Activated naive CD8-positive, alpha-beta T cell (primary cell): ENCODE results near the gene GBP2.
"Not testable (repeated sequence)": the region's sequence is repeated elsewhere in the genome, so short reads cannot be mapped to it uniquely, and the experiment has no call there.

Source experiments
- H3K27ac Mint-ChIP-seq: one replicate; pipeline ENCODE4 v1.8.0; 2021; ENCODE audit warnings: mixed read lengths
- H3K27me3 Mint-ChIP-seq: one replicate; pipeline ENCODE4 v1.8.0; 2021; ENCODE audit warnings: mixed read lengths
- H3K36me3 Mint-ChIP-seq: one replicate; pipeline ENCODE4 v1.8.0; 2021; ENCODE audit warnings: mixed read lengths
- H3K4me1 Mint-ChIP-seq: one replicate; pipeline ENCODE4 v1.8.0; 2021; ENCODE audit warnings: low read depth, mixed read lengths
- H3K4me3 Mint-ChIP-seq: one replicate; pipeline ENCODE4 v1.8.0; 2021; ENCODE audit warnings: mild to moderate bottlenecking, mixed read lengths
- H3K9me3 Mint-ChIP-seq: one replicate; pipeline ENCODE4 v1.8.0; 2021; ENCODE audit warnings: low read depth, mixed read lengths

The GBP2 gene

DNA sequence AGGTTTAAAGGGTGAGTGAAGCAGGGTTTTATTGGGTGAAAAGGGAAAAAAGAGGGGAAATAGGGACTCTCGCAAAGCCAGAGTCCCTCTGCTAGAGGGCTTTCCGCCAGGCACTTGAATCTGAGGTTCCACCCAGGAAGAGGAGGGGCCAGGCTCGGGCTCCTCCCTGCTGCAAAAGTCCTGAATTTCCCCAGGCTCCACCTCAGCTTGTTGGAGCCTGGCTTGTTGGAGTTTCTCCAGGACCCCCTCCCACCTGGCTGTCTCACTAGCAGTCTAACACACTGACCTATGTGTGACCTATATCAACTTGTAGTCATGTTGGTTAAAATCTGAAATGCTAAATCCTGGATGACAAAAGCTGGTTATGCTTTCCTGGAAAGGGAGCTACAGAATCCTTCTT, 25.5 kb downstream of the GBP2 start:
- peaks cover 29% of the 10 kb centered on the region for H3K36me3 Mint-ChIP-seq
- no peak overlapping the region for H3K4me3 Mint-ChIP-seq
- no peak overlapping the region for H3K27ac Mint-ChIP-seq
- peaks cover 13% of the 10 kb centered on the region for H3K4me1 Mint-ChIP-seq
- H3K9me3 Mint-ChIP-seq: peaks cover 15% of the 10 kb centered on the region
- no peaks in the 10 kb centered on the region for H3K27me3 Mint-ChIP-seq

DNA sequence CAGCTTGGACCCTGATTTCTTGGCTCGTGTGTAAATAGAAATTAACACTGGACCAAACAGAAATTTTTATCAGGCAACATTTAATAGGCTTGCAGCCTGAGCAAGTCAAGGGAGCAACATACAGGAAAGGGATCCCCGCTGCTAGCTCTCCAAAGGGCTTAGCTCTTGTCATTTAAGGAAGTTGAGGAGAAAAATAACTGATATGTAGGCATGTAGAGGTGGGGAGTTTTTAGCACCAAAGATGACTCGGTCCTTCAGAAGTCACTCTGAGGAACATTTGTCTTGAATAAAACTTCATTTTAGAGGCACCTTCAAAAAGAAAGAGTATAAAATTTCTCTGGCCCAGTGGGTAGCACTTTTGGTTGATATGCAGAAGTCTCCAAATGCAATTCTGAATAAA, 27.1 kb downstream of the GBP2 start:
- Mint-ChIP-seq H3K4me1 (peaks cover 2% of the 10 kb centered on the region), H3K27me3 (no peaks in the 10 kb centered on the region), H3K9me3 (peaks cover 11% of the 10 kb centered on the region), H3K4me3 (no peak overlapping the region), H3K36me3 (peaks cover 15% of the 10 kb centered on the region), H3K27ac (no peak overlapping the region)

DNA sequence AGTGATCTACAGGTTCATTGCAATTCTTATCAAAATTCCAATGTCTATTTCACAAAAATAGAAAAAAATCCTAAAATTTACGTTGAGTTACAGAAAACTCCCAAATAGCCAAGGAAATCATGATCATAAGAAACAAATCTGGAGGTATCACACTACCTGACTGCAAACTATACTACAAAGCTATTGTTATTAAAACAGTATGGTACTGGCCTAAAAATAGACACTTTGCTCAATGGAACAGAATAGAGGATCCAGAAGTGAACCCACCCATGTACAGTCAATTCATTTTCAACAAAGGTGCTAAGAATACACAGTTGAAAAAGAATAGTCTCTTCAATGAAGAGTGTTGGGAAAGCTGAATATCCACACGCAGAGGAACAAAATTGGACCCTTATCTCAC, 30.2 kb downstream of the GBP2 start:
- Mint-ChIP-seq H3K27ac (no peak overlapping the region), H3K36me3 (peaks cover 11% of the 10 kb centered on the region), H3K4me1 (peaks cover under 1% of the 10 kb centered on the region), H3K4me3 (no peak overlapping the region), H3K9me3 (peaks cover 11% of the 10 kb centered on the region), H3K27me3 (no peaks in the 10 kb centered on the region)

DNA sequence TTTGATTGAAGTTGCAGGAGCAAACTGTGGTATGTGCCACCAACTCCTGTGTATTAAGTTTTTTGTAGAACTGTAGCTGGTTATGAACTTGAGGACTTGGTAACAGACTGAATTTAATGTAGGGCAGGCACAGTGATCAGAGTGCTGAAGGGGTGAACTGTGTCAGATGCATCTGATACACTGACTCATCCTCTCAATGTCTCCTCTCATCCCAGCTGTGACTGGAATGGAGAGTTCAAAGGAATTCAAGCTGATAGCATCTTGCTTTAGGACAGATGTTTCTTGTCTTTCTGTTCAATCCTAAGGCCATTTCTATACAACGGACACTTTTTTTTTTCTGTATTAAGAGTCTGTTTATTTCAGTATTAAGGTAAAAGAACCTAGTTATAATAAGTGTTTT, 36.0 kb downstream of the GBP2 start:
- Mint-ChIP-seq H3K27me3 (no peaks in the 10 kb centered on the region), H3K9me3 (no peaks in the 10 kb centered on the region), H3K4me1 (peaks cover 5% of the 10 kb centered on the region), H3K4me3 (no peak overlapping the region), H3K27ac (no peak overlapping the region), H3K36me3 (no peaks in the 10 kb centered on the region)

DNA sequence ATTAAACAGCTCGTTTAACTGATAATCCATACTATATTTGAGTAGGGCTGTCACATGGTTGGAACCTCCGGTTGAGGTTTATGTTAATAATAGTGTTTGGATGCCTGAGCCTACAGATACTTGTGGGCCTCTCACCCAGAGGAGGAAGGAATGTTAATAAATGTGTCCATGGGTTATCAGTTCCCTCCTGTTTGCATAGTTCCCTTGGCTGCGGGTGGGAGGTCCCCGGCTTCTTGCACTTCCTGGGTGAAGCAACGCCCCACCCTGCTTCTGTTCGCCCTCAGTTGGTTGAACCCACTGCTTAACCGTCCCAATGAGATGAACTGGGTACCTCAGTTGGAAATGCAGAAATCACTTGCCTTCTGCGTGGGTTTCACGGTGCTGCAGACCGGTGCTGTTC, 37.3 kb downstream of the GBP2 start:
- H3K4me3 Mint-ChIP-seq: no peak overlapping the region
- no peaks in the 10 kb centered on the region for H3K27me3 Mint-ChIP-seq
- H3K27ac Mint-ChIP-seq: no peak overlapping the region
- peaks cover 5% of the 10 kb centered on the region for H3K4me1 Mint-ChIP-seq
- H3K9me3 Mint-ChIP-seq: no peaks in the 10 kb centered on the region
- no peaks in the 10 kb centered on the region for H3K36me3 Mint-ChIP-seq

DNA sequence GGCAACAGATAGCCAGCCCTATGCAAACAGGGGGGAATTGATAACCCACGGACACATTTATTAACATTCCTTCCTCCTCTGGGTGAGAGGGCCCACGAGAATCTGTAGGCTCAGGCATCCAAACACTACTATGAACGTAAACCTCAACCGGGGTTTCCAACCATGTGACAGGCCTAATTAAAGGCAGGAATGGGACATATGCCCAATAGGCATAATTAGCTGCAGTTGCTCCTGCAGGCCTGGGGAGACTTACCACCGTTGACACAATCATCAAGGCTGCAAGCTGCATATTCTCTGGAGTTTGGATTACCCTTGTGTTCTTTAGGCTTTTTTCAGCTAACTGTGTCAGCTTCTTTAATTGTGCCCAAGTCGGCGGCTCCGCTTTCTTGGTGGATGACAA, 38.7 kb downstream of the GBP2 start:
- Mint-ChIP-seq H3K27me3 (no peaks in the 10 kb centered on the region), H3K27ac (no peak overlapping the region), H3K9me3 (no peaks in the 10 kb centered on the region)

DNA sequence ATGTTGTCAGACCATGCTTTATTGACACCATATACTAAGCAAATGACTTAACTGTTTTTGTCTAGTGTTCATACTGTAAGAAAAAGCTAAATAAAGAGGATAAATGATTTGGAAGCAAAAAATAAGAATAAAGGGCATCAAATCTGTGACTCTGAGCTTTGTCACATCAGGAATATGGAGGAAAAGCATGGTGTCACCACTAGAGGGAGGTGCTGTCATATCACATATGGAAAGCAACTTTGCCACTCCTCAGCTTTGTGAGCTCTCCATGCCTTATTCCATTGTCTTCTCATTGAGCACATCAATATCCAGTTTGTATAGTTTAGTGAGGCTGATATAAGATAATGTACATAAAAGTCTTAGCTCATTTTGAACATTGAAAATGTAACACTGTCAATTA, 40.1 kb downstream of the GBP2 start:
- Mint-ChIP-seq H3K9me3 (no peaks in the 10 kb centered on the region), H3K4me3 (no peak overlapping the region), H3K27ac (no peak overlapping the region), H3K27me3 (no peaks in the 10 kb centered on the region), H3K36me3 (no peaks in the 10 kb centered on the region), H3K4me1 (peaks cover 5% of the 10 kb centered on the region)

More for the DNA sequence above, 38.7 kb downstream of the GBP2 start:
- H3K4me1 Mint-ChIP-seq: peaks cover 5% of the 10 kb centered on the region
- no peak overlapping the region for H3K4me3 Mint-ChIP-seq
- no peaks in the 10 kb centered on the region for H3K36me3 Mint-ChIP-seq

DNA sequence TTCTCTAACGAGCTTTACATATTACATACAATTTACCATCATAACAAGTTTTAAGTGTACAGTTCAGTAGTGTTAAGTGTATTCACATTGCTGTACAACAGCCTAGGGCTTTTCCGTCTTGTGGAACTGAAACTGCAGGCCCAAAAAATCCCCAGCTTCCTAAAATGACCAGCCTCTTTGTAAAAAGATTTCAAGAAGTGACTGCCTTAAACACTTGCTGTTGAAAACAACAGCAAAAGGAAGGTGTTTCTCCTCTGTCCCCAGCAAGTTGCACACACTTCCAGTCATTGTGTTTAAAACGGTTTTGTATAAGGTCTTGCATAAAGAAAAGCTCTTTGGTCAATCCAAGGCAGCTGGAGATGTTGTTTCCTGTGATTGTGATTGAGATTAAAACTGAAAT, 44.9 kb downstream of the GBP2 start:
- H3K27me3 Mint-ChIP-seq: no peaks in the 10 kb centered on the region
- H3K4me3 Mint-ChIP-seq: no peak overlapping the region
- H3K36me3 Mint-ChIP-seq: peaks cover 6% of the 10 kb centered on the region
- H3K9me3 Mint-ChIP-seq: peaks cover 4% of the 10 kb centered on the region
- H3K4me1 Mint-ChIP-seq: no peaks in the 10 kb centered on the region
- H3K27ac Mint-ChIP-seq: no peak overlapping the region

DNA sequence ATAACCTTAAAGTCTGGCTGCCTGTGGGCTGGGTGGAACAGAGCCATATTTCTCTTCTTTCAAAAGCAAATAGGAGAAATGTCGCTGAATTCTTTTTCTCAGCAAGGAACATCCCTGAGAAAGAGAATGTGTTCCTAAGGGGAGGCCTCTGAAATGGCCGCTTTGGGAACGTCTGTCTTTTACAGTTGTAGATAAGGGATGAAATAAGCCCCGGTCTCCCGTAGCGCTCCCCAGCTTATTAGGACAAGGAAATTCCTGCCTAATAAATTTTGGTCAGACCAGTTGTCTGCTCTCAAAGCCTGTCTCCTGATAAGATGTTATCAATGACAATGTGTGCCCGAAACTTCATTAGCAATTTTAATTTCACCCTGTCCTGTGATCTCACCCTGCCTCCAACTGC, 45.8 kb downstream of the GBP2 start:
- H3K27me3 Mint-ChIP-seq, H3K4me1 Mint-ChIP-seq, H3K9me3 Mint-ChIP-seq, H3K27ac Mint-ChIP-seq, H3K36me3 Mint-ChIP-seq, H3K4me3 Mint-ChIP-seq: not testable (repeated sequence)

DNA sequence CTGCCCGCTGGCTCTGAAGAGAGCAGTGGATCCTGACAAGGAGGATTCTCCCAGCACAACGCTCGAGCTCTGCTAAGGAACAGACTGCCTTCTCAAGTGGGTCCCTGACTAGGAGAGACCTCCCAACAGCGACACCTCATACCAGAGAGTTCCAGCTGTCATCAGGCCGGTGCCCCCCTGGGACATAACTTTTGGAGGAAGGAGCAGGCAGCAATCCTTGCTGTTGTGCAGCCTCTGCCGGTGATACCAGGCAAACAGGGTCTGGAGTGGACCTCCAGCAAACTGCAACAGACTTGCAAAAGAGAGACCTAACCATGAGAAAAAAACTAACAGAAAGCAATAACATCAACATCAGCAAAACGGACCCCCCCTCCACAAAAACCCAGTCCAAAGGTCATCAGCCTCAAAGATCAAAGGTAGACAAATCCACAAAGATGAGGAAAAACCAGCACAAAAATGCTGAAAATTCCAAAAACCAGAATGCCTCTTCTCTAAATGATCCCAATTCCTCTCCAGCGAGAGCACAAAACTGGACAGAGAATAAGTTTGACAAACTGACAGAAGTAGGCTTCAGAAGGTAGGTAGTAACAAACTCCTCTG, 53.3 kb downstream of the GBP2 start:
- H3K9me3 Mint-ChIP-seq, H3K4me3 Mint-ChIP-seq, H3K27ac Mint-ChIP-seq, H3K27me3 Mint-ChIP-seq: not testable (repeated sequence)
- Mint-ChIP-seq H3K36me3 (peaks cover 24% of the 10 kb centered on the region), H3K4me1 (peaks cover 29% of the 10 kb centered on the region)

DNA sequence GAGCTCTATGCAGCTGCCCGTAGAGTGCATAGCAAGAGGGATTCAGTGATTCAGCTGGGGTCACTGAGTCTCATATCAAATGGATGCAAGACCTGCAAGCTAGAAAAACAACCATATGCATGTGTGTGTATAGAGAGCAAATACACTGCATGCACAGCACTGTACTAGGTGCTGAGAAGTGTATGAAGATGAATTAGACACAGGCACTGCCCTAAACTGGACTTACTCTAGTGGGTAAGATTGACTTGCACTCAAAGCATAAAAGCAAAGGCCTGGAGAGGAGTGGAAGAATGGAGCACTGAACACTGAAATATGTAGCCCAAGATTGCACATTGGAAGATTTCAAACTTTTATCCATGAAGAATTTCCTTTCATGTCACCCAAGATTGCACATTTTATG, 55.4 kb downstream of the GBP2 start:
- Mint-ChIP-seq H3K27me3 (no peaks in the 10 kb centered on the region), H3K27ac (peak overlapping the region; percentile 96), H3K9me3 (peaks cover 10% of the 10 kb centered on the region), H3K36me3 (peaks cover 21% of the 10 kb centered on the region), H3K4me1 (peaks cover 31% of the 10 kb centered on the region), H3K4me3 (peak overlapping the region; percentile 81)

DNA sequence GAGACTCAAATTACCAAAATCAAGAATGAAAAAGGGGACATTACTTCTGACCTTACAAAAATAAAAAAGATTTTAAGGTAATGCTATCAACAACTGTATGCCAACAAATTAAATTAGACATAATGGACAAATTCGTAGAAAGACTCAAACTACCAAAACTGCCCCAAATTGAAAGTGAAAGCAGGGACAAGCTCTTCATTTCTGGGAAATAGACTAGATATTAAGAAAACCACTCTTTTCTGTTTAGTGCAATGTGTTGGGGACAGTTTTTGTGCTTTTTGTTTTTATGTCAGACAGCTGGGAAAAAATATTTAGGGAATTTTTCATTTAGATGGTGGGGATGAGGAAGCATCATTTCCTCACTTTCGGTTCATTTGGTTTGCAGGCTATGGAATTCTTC, 56.0 kb downstream of the GBP2 start:
- peaks cover 21% of the 10 kb centered on the region for H3K36me3 Mint-ChIP-seq
- H3K4me1 Mint-ChIP-seq: peaks cover 37% of the 10 kb centered on the region
- H3K27ac Mint-ChIP-seq: peak overlapping the region; percentile 96
- no peaks in the 10 kb centered on the region for H3K27me3 Mint-ChIP-seq
- peaks cover 8% of the 10 kb centered on the region for H3K9me3 Mint-ChIP-seq
- peak overlapping the region; percentile 81 for H3K4me3 Mint-ChIP-seq

DNA sequence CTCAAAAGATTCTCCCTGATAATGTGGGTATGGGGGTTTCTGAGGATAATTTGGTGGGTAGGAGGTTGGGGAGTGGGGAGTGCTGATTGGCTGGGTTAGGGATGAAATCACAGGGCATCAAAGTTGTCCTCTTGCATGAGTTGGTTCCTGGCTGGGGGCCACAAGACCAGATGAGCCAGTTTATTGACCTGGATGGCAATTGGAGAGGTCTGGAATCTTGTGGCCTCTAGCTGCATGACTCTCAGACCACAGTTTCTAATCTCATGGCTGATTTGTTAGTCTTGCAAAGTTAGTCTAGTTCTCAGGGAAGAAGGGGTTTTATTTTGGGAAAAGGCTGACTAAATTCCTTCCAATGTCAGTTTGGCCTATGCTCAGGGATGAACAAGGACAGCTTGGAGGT, 57.6 kb downstream of the GBP2 start:
- peaks cover 10% of the 10 kb centered on the region for H3K36me3 Mint-ChIP-seq
- H3K4me1 Mint-ChIP-seq: peaks cover 49% of the 10 kb centered on the region
- H3K9me3 Mint-ChIP-seq: no peaks in the 10 kb centered on the region
- peak overlapping the region; percentile 2 for H3K4me3 Mint-ChIP-seq
- no peaks in the 10 kb centered on the region for H3K27me3 Mint-ChIP-seq
- H3K27ac Mint-ChIP-seq: peak overlapping the region; percentile 64

DNA sequence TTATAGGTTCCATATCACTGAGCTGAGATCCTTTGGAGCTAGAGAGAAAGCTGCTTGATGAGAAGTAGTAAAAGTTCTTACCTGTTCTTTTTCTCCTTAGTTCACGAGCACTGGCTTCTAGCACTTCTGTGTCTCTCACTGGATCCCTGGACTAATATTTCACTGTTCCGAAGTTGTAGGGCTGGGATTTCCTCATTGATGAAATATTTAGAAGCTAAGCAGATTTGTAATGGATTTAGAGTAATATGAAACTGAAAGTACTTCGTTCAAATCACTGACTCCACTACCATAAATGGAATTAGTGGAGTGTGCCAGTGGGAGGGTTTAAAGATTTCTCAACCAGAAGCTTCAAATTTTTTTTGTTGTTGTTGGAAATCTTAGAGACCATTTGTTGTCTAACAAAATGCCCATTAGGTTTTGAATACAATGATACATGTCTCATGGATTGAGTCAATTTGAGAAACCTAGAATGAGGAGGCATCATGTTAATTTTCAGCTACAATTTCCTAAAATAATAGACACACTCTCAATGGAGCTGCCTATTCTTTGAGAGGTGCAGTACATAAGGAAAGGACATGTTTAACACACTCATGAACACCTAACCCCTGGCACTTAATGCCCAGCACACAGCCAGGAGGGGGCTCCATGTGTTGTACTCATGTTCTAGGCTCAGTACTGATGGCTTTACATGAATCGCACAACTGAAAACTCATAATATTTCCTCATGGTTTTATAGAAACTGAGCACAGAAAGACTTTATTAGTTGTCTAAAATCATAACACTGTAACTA, 60.6 kb downstream of the GBP2 start, which contains the start of gene GBP1:
Gene GBP1 (minus strand): TSS at position 130 of the 790 bp plus-strand sequence. CDS start 1,974 bp downstream, outside the sequence.
- Mint-ChIP-seq H3K27me3 (no peaks in the 10 kb centered on the region), H3K9me3 (no peaks in the 10 kb centered on the region), H3K4me1 (peaks cover 71% of the 10 kb centered on the region), H3K4me3 (peak within 1 kb of the TSS; percentile 94), H3K27ac (peak within 1 kb of the TSS; percentile 95), H3K36me3 (peaks cover 24% of the 10 kb centered on the region)

DNA sequence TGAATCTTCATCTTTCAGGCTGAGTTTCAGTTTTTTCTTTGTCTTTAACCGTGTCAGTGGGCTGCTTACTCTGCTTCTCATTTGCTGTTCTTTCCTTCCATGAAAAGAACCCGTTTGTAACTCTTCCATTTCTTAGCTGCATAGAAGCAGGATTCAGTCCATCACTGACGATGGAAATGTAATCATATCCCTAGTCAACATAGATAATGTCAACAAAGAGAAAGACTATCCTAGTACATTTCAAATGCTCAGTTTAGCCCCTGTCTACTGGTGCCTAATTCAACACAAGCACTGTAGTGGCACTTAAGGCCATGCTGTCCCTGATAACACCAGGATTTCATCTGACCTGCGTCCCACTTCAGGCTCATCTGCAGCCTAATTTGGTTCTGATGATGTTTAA, 61.3 kb downstream of the GBP2 start:
- H3K4me3 Mint-ChIP-seq: peak overlapping the region; percentile 94
- H3K27ac Mint-ChIP-seq: peak overlapping the region; percentile 95
- no peaks in the 10 kb centered on the region for H3K27me3 Mint-ChIP-seq
- peaks cover 24% of the 10 kb centered on the region for H3K36me3 Mint-ChIP-seq
- H3K4me1 Mint-ChIP-seq: peaks cover 68% of the 10 kb centered on the region
- no peaks in the 10 kb centered on the region for H3K9me3 Mint-ChIP-seq

DNA sequence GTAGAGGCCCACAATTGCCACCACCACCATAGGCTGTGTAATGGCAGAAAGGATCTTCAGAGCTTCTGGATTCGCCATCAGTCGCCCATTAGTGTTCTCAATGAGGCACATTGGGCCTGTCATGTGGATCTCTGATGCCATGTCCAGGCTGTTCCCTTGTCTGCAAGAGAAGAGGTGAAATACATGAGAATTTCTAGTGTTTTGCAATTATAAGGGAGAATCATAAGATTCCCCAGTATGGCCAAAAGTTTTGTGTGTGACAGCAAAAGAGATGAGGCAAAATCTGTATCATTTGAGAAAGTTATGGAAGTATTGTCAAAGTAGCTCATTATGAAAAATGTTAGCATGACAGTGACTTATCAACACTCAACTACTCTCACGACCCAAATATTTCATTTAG, 62.8 kb downstream of the GBP2 start:
- Mint-ChIP-seq H3K4me1 (peaks cover 62% of the 10 kb centered on the region), H3K4me3 (peak overlapping the region; percentile 94), H3K27me3 (no peaks in the 10 kb centered on the region), H3K9me3 (no peaks in the 10 kb centered on the region), H3K27ac (peak overlapping the region; percentile 95), H3K36me3 (peaks cover 30% of the 10 kb centered on the region)
